MV-4-11 (cell line): ENCODE measurements around the gene DRGX.

Experiments
- DNase-seq: peaks from one replicate; lab custom pipeline; 2025; lab: John Stamatoyannopoulos, UW

The DRGX gene

DNA sequence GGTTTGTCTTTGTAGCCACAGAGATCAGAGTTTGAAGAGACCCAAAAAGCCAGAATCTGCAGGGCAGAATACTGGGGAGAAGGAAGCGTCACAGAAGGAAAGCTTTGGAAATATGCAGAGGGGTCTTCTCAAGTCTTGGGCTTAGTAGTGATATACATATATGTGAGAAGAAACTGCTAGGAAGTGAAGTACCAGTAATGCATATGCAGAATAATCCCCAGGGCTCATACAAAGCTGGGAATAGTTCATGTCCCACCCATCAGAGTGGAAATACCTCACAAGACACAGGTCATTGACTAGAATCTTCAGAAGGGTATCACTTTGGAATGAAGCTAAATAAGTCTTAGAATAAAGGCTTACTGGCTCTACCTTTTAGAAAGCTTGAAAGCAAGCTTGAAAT is 57.3 kb downstream of the DRGX start:
- no peak for DNase-seq

- peak; percentile 35 for DNase-seq
Measured at GRCh38 chr10:49335364-49335972, 60.4 kb downstream of the DRGX start.

- DNase-seq, result no peak
Measured at GRCh38 chr10:49334964-49335363, 60.9 kb downstream of the DRGX start.

DNA sequence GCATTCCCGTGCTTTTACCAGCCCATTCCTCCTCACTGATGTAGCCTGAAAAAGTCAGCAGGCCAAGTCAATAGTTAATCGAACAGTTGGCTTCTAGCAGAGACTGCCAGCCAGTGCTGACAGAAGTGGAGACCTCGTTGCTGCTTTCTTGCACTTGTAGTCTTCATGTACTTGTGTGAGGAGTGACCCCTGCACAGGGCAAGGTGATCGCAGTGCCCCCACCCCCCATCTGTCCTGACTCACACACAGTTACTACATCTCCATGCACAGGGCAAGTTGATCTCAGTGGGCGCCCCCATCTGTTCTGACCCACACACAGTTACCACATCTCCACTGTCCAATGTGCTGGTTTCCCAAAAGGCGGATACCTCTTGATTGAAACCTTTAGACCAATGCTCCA is 62.7 kb downstream of the DRGX start:
- DNase-seq, result no peak

GRCh38 chr10:49332768-49333167 is 63.1 kb downstream of the DRGX start:
- no peak for DNase-seq

DNA sequence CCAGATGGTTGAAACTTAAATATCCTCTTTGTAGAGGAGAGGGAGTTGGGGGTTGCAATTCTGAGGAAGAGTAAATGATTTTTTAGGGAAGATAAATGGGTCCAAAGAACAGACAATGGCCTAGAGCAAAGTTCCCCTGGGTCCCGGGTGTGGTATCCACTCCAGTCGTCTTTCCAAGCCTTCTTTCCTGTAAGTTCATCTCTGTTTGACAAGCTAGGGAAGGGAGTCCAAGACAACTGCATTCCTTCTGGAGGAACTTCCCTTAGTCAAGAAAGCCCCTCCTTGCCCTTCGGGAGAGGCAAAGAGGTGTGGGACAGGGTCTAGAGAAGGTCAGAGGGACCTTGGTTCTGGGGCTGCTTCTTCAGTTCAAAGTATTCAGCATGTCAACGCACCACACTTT is 63.6 kb downstream of the DRGX start:
- no peak for DNase-seq

- no peak for DNase-seq
Measured at GRCh38 chr10:49331431-49331830, 64.5 kb downstream of the DRGX start.

DNA sequence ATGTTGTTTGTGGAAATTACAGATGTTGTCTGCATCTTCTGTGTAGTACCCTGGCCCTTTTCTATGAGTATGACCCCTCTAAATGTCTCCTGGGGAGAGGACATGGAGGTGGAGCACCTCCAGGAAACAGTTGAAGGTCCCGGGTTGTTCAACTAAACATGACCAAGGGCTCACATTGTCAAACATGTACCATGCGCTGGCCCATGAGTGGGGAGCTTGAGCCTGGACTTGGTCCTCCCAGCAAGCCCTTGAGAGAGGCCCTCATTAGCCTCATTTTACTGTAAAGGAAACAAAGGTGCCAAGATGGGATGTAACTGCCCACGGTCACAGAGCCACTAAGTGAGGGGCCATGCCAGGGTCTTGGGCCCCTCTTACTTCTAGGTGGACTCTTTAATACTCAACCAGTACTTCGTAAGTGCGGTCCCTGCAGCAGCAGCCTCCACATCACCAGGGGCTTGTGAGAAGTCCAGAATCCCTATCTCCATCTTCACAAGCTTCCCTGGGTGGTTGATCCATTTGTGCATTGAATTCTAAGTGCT is 65.7 kb downstream of the DRGX start:
- DNase-seq, result no peak

DNA sequence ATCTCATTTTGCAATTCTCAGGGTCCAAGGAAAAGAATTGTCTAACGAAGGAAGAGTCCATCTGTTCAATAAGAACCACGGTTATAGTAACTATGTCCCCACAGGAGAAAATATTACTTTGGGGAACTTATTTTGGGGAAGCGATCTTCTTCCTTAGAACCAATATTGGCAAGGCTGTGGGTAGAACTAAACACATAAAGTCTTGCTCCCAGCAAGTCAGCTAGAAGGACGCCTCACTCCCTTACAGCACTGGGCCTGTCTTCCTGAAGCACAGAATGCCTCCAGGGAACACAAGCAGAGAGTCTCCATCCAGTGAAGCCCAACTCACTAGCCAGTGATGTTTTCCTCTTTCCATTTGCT is 66.8 kb downstream of the DRGX start:
- peak; percentile 68 for DNase-seq

GRCh38 chr10:49328401-49329145 is 67.3 kb downstream of the DRGX start:
- no peak for DNase-seq

DNA sequence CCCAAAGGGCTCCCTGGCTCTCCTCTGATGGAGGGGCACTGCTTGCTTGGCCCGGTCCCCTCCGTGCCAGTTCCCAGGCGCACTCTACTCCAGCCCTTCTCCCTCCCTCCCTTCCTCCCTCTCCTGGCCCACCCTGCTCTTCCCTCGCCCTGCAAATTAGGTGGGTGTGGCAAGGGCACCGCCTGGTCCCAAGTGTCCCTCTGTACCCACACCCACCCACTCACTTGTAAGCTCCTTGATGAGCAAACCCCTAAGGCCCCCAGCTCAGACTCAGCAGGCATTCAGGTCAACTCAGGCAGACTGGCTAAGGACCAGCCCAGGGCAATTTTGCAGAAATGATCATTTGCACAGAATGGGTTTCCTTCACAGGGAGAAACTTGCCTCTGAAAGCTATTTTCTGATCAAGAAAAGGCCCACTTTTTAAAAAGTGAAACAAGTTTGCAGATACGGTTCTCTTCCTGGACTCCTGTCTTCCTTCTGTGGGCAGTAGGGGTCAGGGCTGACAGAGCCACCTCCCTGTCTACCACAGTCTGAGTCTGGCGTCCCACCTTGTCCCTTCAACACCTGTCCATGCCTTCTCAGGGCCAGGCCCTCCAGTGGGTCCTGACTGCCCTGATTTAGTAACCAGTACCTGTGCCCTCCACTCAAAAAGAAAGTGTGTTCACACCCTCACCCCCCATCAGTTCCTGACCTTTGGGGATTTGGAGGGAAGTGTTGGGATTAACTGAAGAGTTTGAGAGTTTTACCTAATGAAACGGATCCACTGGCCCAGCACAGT is 68.7 kb downstream of the DRGX start:
- no peak for DNase-seq

- DNase-seq, result no peak
Measured at GRCh38 chr10:49325916-49326783, 69.7 kb downstream of the DRGX start.

DNA sequence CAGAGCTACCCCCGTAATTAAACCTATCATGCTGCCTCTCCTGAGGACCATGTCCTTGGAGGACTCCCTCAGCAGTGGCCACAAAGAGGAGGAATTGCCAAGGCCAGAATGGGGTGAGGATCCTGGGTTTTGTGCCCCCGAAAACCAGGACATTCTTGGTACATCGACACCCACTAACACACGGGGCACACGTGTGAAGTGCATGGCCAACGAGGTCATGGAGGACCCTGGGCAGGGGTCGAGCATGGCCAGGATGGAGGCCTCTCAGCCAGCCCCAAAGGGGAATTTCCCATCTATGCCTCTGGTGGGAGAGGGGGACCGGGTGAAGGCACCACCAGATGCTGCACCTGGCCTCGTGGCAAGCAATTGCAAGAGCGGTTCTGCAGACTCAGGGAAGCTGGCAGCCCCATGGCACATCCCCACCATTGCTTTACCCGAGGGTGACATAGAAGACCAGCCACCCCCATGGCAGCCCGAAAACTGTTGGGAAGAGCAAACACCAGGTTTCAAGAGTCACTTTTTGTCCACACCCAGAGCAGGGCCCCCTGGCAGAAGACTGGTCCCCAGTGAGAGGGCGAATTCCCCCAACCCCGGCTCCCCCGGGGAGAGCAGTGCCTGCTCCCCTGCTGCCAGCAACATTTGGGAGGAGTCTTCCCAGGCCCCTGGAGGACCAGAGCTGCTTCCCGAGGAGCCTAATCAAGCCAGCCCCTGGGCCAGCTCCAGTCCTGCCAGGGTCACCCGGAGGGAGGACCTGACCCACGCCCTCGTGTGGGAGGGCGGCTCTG is 70.6 kb downstream of the DRGX start:
- no peak for DNase-seq

GRCh38 chr10:49324711-49325110 is 71.2 kb downstream of the DRGX start:
- peak; percentile 63 for DNase-seq

- DNase-seq, result no peak
Measured at GRCh38 chr10:49323896-49324270, 72.0 kb downstream of the DRGX start.

GRCh38 chr10:49323171-49323895 is 72.6 kb downstream of the DRGX start:
- DNase-seq, result no peak

GRCh38 chr10:49322371-49323170 is 73.3 kb downstream of the DRGX start:
- no peak for DNase-seq

DNA sequence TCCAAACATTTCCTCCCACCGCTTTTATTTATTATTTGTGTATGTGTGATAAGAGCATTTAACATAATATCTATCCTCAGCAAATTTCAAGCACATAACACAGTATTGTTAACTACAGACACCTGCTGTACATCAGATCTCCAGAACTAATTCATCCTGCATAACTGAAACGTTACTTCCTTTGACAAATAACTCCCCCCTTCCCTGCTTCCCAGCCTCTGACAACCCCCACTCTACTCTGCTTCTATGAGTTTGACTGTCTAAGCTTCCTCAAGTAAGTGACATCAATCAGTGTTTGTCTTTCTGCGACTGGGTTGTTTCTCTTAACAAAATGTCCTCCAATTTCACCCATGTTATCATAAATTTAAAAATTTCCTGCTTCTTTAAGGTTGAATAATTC is 74.9 kb downstream of the DRGX start:
- DNase-seq, result no peak

- no peak for DNase-seq
Measured at GRCh38 chr10:49320191-49320590, 75.7 kb downstream of the DRGX start.

- no peak for DNase-seq
Measured at GRCh38 chr10:49319206-49319605, 76.7 kb downstream of the DRGX start.
